Gastroesophageal sphincter (tissue), 3 donors: Measurements from ENCODE around the gene CACNA1A.

ENCODE experiments used
- CTCF ChIP-seq, 4 experiments: fragments of 200-600 bp in 2 of 4; fragments of 450-650 bp in 2 of 4; sonication (generic) in 1 of 4; IDR thresholded peaks; one replicate each; pipeline ENCODE4 v1.5.1; 2017 to 2019; ENCODE audit warnings: antibody characterized with exemption in 4 of 4, mild to moderate bottlenecking in 2 of 4, moderate library complexity in 2 of 4
- EP300 ChIP-seq: sonication (generic); formaldehyde crosslinking; IDR thresholded peaks from one replicate; pipeline ENCODE4 v1.6.1; 2017; ENCODE audit warnings: antibody characterized with exemption, mild to moderate bottlenecking
- POLR2A ChIP-seq, 2 donors: fragments of 450-650 bp; IDR thresholded peaks; one replicate each; pipeline ENCODE4 v1.6.1; 2017; ENCODE audit warnings: antibody characterized with exemption in 2 of 2, mild to moderate bottlenecking in 2 of 2, moderate library complexity in 1 of 2
- POLR2AphosphoS5 ChIP-seq: sonication (generic); formaldehyde crosslinking; IDR thresholded peaks from one replicate; pipeline ENCODE4 v1.6.1; 2017; ENCODE audit warnings: antibody characterized with exemption

GRCh38 chr19:13441810-13442512, 64.3 kb downstream of the CACNA1A start:
- TF ChIP-seq EP300 = no peak
- TF ChIP-seq CTCF (IDR thresholded peaks at IDR 0.05) = no peak
- no peak for TF ChIP-seq POLR2A (IDR thresholded peaks at IDR 0.05)
- no peak for TF ChIP-seq POLR2AphosphoS5
